ENCODE data around the gene PFAS.

- TF ChIP-seq CTCF (IDR thresholded peaks at IDR 0.05; ENCODE audit: low read depth, low read length, poor library complexity, severe bottlenecking) (no peak), EZH2phosphoT487 (IDR thresholded peaks at IDR 0.05; ENCODE audit: borderline replicate concordance, low read length) (no peak)
Observed at GRCh38 chr17:8292639-8293395, 43.7 kb downstream of the PFAS start.

All from DOHH2 (cell line).